T1000 (cell line): ENCODE results near the gene KLHL40.

Experiments used
- DNase-seq: peaks from one replicate; lab custom pipeline; 2025; ENCODE audit warnings: mixed read lengths; lab: John Stamatoyannopoulos, UW

Gene KLHL40

DNA sequence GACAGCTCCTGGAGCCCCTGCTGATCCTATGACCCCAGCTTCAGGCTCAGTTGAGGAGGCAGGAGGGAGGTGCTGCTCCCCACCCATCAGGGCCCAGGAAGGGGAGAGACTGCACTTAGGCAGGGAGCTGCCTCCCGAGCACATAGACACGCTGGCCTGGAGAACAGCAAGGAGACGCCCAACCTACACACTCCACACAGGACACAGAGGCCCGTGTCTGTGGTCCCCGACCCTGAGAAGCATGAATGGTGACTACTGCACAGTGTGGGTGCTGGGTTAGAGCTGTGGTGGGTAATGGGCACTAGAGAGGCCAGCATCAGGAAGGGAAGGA lies 18.3 kb downstream of the KLHL40 start:
- no peak for DNase-seq

DNA sequence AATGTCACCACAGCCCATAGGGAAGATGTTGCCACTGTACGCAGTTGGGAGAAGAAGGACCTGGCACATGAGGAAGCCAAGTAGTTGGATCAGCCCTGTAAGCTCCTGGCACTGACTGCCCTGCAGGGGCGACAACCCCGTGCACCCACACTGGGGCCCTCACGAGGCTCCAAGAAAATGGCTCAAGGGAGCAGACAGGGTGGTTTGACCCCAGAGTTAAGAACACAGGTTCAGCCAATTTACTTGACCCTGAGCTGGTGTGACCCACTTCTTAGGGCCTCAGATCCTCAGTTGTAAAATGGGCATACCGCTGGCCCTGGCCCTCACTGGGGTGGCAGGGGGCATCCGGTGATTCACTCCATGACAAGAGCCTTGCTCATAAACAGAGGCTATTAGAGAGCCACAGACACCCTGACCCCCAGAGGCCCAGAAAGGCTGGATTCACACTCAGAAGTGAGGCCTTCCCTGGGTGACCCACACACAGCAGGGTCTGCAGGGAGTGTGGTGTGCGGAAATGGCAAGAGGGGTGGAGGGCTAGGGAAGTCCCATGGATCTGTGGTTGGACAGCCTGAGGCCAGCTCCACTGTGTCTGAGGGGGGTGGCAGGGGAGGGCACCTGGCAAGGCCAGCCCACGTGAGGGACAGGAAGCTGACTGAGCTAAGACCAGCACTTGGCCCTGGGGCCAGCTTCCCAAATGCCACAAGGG lies 19.0 kb downstream of the KLHL40 start:
- no peak for DNase-seq

DNA sequence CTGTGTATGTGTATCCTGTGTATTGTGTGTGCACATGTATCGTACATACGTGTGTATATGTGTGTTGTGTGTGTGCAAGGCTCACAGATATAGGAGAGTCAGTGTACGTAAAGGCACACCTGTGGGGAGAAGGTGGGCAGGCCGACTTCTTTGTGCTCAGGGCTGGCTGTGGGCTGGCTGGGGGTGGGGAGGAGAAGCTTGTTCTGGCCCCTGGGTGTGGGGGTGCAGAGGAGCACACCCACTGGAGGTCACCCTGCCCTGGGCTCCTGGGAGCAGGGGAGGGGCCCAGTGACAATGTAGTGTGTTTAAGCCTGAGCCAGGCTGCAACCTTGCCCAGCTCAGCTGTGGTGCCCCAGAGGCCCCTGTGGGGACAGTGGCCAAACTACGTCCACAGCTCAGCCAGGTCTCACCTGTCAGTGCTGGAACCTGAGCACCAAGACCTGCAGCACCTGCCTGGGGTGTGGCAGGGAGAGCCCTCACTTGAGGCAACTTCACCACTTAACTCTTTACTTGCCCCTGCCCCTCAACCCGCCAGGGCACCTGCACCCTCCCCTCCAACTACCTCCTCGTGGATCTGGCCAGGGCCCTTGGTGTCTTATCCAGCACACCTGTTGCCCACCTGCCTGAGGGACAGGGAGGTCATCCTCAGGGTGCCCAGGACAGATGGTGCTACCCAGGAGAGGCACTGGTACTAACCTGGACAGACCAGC lies 19.9 kb downstream of the KLHL40 start:
- DNase-seq = no peak

DNA sequence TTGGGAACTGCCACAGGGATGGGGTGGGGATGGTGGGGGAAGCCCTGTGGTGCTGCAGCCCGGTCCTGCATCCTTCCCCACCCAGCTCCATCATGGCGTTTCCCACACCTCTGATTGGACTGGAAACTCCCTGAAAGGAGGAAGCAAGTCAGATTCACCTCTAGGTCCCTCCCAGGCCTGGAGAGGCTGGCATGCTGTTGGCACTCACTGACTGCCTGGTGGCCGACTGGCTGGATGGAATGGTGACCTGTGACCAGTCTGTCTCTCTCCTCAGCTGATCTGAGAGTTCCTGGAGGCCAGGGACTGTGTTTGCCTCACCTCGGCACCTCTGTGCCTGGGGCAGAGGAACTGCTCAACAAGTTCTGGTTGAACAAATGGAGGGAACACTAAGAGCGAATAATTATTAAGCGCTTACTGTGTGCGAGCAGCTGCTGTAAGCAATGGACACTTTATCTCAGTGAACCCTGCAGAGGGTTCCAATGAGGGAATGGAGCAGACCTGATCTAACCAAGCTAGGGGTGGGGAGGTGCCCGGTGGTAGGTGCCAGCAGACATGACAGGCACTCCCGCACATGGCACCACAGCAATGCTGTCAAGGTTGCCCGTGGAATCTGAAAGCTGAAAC lies 20.7 kb downstream of the KLHL40 start:
- DNase-seq = no peak

DNA sequence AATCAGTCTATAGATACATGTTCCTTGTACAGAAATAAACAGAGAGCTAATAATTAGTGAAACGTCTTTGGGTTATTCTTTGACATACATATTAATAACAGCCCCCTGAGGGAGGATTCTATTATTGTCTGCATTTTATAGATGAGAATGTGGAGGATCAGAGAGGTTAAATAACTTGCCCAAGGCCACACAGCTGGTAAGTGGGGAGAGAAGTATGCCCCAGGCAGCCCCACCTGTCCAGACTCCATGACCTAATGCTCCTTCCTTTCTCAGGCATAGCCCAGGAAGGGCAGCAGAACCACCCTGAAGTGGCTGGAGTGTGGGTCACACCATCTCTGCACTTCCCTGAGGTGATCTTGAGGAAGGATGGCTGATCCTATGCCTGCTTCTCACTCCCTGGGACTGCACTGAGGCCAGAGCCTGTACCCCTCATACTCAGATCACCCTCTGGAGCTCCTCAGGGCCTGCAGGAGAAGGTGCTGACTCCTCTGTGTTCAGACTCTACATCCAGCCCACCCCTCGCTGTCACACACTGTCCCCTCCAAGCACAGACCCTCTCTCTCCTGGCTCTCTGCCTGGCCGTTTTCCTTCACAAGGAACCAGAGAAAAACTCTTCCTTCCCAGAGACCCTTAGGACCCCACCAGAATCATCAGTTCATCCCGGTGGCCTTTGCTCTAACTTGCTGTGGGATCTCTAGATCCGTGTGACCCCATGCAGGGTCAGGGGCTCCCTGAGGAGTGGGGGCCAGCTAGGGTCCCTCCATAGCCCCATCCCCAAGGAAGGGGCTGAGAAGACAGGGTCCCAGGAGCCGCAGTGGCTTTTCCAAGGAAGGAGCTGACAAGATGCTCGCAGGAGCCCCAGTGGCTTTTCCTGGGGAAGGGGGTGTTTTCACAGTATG lies 21.6 kb downstream of the KLHL40 start:
- no peak for DNase-seq

DNA sequence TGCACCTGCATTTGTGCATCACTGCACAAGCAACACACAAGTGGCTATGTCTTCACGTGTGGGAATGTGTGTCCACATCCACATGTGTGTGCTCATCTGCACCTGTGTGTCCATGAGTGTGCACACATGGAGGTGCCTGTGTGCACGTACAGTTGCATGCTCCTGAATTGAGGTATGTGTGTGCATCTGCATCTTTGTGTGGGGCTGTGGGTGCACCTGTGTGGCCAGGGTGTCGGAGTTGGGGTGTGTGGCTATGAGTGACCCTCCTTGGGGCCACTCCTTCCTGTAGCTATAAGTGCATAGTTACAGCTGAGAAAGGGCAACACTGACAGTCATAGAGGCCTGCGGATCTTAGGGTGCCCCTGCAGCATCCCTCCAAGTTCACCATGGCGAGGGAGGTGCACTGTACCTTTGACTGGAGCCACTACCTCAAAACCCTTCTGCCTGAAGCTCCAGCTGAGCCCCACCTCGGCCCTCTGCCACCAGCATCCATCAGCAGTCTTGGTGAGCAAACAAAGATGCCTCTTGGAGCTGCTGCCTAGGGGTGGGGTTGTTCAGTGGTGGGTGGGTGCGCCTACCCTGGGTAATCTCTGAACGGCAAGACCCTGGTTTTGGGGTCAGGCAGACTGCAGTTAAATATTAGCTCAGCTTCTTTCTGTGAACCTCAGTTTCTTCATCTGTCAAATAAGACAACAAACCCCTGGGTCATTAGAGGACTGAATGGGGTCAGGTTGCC lies 22.5 kb downstream of the KLHL40 start:
- no peak for DNase-seq

DNA sequence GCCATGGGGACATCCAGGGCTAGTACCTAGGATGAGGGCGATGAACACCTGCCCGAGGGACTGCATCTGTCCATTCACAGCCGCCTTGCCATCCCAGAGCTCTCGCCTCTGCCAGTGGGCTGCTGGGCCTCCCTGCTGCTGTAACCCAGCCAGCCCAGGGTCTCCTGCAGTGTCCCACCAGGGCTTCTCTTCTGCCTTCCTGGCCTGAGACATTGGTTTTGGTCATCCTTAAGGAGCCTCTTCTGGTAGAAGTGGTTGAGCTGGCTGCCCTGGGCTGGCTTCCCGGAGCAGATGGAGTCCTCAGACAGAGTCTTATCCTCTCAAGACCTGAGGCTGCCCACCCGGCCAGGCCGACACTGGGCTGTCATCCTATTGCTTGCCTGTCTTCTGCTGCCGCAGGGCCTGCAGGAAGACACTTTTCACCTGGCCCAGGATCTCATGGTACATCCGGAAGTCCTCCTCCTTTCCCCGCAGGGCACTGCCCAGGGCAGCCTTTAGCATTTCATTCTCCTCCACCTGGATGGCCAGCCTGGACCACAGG lies 23.3 kb downstream of the KLHL40 start:
- no peak for DNase-seq

DNA sequence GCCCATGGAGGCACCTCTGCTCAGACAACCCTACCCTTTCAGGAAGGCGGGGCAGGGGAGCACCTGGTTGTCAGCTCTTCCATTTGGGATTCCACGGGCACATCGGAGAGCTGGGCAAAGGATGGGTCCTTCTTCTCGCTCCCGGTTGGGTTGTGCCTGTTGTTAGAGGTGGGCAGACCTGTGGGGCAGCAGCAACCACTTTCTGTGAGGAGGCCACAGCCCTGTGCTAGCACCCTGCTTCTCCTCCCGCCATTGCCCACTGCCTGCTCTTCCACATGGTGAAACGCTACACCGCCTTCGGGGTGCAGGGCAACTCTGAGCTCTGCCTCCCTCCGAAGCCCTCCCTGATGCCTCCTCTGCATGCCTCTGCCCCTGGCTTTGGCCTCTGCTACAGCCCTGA lies 24.3 kb downstream of the KLHL40 start:
- DNase-seq = no peak

DNA sequence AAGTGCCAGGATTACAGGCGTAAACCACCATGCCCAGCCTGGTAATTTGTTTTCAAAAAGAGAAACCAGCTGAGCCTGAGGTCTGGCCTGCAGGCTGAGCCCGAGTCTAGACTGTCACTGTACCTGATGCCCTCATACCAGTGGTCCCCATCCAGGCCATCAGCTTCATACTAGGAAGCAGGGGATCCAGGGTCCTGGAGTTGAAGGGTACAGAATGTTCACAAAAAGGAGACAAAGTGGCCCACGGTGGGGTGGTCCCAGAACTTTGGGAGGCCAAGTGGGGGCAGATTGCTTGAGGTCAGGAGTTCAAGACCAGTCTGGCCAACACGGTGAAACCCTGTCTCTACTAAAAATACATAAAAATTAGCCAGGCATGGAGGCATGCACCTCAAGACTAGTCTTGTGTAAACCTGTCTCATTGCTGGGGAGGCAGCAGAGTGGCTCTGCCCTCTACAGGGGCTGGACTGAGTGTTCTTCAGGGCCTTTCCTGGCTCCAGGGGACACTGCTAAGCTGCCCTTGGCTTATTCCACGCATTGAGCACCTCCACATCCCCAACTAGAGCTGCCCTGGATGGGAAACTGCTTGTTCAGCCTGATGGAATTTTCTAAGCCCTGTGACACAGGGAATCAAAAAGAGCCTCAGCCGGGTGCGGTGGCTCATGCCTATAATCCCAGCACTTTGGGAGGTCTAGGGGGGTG lies 25.1 kb downstream of the KLHL40 start:
- DNase-seq = no peak

DNA sequence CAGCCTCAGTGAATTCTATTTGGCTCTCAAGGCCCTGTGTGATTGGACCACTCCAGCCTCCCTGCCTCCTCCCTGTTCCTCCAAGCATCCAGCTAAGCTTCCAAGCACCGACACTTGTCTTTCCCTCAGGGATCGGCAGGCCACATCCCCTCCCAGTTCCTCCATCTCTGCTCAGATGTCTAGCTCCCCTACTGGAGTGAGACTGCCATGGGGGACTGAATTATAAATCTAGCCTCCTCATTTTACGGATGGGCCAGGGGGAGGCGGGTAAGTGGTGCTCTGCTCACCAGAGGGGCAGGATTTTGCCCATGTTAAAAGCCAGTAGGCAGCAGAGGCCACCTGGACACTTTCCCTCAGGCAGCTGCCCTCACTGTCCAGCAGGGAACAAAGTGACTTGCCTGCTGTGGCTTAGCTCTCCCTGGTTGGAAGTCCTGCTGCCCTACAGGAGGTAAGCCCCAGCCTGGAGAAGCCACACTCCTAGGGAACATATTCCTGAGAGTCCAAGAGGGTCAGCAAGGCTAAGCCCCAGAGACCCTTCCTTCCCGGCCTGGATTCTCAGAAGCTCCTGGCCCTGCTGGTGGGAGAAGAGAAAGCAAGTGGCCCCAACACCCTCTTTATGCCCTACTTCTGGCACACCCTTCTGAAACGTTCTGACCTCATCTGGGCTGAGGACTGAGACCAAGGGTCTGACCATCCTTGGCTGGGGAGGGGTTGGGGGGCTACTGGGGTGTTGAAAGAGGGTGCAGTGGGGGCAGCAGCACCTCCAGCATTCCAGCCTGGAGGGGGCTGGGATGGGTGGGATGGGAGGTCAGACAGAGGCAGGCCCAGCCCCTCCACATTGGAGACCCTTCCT lies 26.4 kb downstream of the KLHL40 start:
- DNase-seq = no peak

DNA sequence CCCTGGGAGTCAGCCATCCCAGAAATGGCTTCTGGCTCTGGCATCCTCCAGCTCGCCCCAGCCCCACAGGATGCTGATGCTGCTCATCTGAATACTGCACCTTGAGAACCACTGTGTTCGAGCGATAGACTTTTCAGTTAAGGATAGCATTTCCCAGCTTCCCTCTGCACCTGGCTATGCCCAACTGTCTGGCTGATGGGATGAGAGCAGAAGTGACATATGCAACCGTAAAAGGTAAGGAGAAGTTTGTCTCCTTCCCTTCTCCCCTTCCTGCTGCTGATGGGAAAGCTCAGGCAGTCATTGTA lies 27.0 kb downstream of the KLHL40 start:
- no peak for DNase-seq

DNA sequence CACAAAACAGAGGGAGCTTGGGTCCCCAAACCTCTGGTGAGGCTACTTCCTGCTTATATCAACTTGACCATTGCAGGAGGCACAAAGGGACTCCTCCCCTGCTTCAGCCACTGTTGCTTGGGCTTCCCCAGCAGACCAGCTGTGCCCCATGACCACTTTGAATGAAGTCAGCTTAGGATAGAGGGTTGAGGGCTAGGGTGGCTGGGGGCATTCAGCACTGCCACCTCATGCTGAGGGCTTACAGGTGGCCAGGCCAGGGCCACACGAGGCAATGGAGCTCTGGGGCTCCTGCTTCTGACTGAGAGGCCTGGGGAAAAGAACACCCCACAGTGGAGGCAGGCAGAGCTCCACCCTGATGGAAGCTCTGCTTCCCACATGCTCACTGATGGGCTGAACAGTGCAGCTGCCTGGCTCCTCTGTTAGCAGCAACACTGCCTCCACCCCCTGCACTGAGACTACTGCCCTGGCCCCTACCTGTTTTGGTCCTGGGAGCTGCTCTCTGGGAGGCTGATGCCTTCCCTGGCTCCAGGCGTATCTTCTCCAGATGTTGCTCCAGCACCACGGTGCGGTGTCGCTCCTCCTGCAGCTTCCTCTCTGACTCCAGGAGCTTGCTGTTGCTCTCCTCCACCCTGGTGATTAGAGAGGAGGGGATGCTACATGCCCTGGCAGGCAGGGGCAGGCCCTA lies 27.5 kb downstream of the KLHL40 start:
- DNase-seq = no peak

DNA sequence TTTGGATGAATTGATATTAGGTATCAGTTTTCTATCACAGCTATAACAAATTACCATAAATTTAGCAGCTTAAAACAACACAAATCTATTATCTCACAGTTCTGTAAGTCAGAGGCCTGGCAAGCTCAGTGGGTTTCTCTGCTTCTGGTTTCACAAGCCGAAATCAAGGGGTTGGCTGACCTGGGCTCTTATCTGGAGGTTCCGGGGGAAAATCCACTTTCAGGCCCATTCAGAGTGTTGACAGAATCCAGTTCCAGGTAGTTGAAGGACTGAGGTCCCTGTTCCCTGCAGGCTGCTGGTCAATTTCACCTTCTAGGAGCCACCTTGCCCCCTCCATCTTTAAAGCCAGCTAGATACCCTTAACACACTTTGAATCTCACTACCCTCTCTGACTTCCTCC lies 28.4 kb downstream of the KLHL40 start:
- DNase-seq = no peak

DNA sequence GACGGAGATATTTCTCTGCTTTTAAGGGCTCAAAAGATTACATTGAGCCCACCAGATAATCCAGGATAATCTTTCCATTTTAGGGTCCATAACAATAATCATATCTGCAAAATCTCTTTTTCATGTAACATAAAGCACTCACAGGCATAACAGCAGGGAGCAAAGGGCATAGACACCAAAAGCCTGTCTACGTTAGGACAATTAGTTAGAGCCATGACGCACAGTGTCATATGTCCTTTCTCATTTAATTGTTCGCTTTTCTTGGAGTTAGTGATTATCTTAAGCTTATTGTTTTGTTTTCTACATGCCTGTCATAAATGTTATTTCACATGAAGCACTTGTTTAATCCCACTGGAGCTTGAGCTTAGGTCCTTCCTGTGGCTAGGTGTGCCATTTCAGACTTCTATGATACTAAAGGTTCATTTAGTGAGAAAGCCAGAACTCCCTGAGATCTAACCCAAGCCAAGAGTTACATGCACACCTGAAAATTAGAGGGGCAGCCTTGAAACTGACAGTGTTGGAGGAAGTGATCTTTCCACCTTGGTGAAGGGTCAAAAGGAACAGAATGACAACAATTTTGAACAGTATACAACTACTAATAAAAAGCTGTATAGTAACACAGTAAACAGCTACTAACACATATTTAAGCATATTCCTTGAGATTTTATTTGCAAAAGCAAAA lies 29.0 kb downstream of the KLHL40 start:
- no peak for DNase-seq

DNA sequence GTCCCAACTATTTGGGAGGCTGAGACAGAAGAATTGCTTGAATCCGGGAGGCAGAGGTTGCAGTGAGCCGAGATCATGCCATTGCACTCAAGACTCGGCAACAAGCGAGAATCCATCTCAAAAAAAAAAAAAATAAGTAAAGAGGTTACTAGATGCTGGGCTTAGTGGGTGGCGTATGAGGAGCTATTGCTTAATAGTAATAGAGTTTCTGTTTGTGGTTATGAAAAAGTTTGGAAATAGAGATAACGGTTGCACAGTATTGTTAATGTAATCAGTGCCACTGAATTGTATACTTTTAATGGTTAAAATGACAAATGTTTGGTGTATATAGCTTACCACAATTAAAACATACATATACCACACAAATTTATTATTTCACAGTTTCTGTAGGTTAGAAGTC lies 32.0 kb downstream of the KLHL40 start:
- DNase-seq = no peak

DNA sequence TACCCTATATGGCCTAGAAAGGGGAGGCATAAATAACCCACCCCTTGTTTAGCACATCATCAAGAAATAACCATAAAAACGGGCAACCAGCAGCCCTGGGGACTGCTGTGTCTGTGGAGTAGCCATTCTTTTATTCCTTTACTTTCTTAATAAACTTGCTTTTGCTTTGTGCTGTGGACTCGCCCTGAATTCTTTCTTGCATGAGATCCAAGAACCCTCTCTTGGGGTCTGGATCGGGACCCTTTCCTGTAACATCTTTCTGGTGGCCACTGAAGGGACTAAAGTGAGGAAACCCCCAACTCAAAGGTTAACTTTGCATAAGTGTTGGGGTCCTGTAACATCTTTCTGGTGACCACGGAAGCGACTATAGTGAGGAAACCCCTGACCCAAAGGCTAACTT lies 33.0 kb downstream of the KLHL40 start:
- no peak for DNase-seq

DNA sequence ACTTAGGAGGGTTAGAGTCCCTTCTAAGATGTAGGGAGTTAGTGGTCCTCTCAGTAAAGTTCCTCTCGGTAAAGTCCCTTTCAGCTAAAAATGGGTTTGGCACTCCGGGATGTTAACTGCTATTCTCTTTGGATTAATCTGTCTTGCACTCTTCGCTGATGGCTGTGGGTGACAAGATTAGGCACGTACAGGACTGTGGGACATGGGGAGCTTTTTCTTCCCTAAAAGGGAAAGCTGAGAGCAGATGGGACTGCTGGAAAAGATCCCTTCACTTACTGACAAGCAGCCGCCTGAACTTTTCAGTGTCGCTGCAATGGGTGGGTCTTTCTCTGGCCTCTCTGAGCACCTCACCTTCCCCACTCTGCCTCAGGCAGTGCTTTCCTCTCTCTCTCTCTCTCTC lies 33.7 kb downstream of the KLHL40 start:
- no peak for DNase-seq

DNA sequence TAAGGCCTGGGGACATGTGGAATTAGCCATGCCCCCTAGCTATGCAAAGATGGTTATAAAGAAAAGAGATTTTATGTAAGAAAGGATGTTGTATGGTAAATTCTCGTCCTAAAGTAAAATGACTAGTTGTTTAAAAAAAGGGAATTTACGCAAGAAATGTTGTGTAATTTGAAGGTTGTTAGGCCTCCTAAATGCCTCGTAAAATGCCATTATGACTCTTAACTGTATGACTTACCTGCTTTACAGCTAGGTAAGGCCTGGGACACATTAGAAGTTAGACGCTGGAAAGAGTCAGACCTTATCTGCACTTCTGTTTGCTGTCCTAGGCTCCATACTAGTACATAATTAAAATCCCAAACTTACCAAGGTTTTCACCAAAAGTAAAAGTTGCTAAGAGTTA lies 34.8 kb downstream of the KLHL40 start:
- DNase-seq = no peak

DNA sequence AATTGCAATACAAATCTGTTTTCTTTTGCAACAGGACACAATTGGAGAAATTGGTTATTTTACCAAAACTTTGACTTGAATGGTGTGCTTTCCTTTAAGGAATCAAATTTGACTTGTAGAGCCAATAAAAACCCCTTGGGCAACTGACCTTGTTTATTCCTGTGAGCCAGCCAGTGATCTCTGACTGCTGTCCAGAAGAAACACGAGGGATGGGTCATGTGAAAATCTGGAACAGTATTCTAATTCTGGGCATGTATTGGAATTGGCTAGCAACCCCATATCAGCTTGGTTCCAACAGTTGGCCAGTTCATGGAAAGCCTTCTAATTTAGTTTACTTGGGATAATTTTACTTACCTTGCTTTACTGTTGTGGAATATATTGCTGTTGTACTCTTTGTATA lies 36.4 kb downstream of the KLHL40 start:
- no peak for DNase-seq
